Neural progenitor cell (in vitro differentiated cells): ENCODE measurements around the gene CRISPLD2. TPM values are rescaled to one million over a fixed set of nuclear protein-coding genes. Genes with fewer than 3 reads are reported as not detected.

Experiments
- DNase-seq: peaks from one replicate; pipeline ENCODE4 v3.0.0-alpha.2; 2016; ENCODE audit warnings: low spot score
- H2AFZ ChIP-seq: fragments of 200-600 bp; sonication (generic); replicated peaks from 2 replicates; pipeline ENCODE4 v1.6.1; 2016; ENCODE audit warnings: antibody characterized with exemption
- H3F3A ChIP-seq: fragments of 200-600 bp; sonication (generic); 2 replicates; pipeline ENCODE4 v1.6.1; 2016; ENCODE audit warnings: antibody characterized with exemption, low read depth
- H3K27ac ChIP-seq: fragments of 200-600 bp; sonication (generic); 2 replicates; pipeline ENCODE4 v1.5.1; 2016; ENCODE audit warnings: mild to moderate bottlenecking
- H3K27me3 ChIP-seq: fragments of 200-600 bp; sonication (generic); 2 replicates; pipeline ENCODE4 v1.6.1; 2016; ENCODE audit warnings: mild to moderate bottlenecking, moderate library complexity
- H3K36me3 ChIP-seq: fragments of 200-600 bp; sonication (generic); 2 replicates; pipeline ENCODE4 v1.5.1; 2016
- H3K4me1 ChIP-seq: fragments of 200-600 bp; sonication (generic); 2 replicates; pipeline ENCODE4 v1.6.1; 2016; ENCODE audit warnings: mixed run types
- H3K4me2 ChIP-seq: fragments of 200-600 bp; sonication (generic); 2 replicates; pipeline ENCODE4 v1.6.1; 2016
- H3K4me3 ChIP-seq: fragments of 200-600 bp; sonication (generic); 2 replicates; pipeline ENCODE4 v1.5.1; 2016
- H3K79me2 ChIP-seq: fragments of 200-600 bp; sonication (generic); 2 replicates; pipeline ENCODE4 v1.6.1; 2016; ENCODE audit warnings: low read depth
- H3K9ac ChIP-seq: fragments of 200-600 bp; sonication (generic); 2 replicates; pipeline ENCODE4 v1.6.1; 2016
- H3K9me3 ChIP-seq: fragments of 200-600 bp; sonication (generic); 2 replicates; pipeline ENCODE4 v1.5.1; 2016; ENCODE audit warnings: low read depth
- H4K20me1 ChIP-seq: fragments of 200-600 bp; sonication (generic); 2 replicates; pipeline ENCODE4 v1.6.1; 2016; ENCODE audit warnings: low read depth
- H3K27ac Mint-ChIP-seq: 3 replicates; pipeline ENCODE4 v1.8.0; 2021; ENCODE audit warnings: mixed read lengths
- H3K27me3 Mint-ChIP-seq: 2 replicates; pipeline ENCODE4 v1.8.0; 2022; ENCODE audit warnings: low read depth, mild to moderate bottlenecking, inconsistent platforms, moderate library complexity, mixed read lengths; ENCODE audit not compliant: insufficient read depth
- H3K36me3 Mint-ChIP-seq: 3 replicates; pipeline ENCODE4 v1.8.0; 2021; ENCODE audit warnings: mixed read lengths
- H3K4me1 Mint-ChIP-seq: 3 replicates; pipeline ENCODE4 v1.8.0; 2021; ENCODE audit warnings: mixed read lengths
- H3K4me3 Mint-ChIP-seq: 3 replicates; pipeline ENCODE4 v1.8.0; 2021; ENCODE audit warnings: mild to moderate bottlenecking, moderate library complexity, mixed read lengths
- H3K9me3 Mint-ChIP-seq: 3 replicates; pipeline ENCODE4 v1.8.0; 2020; ENCODE audit warnings: mixed read lengths
- CTCF ChIP-seq: fragments of 200-600 bp; sonication (generic); IDR thresholded peaks from 2 replicates; pipeline ENCODE4 v1.5.1; 2017; ENCODE audit warnings: antibody characterized with exemption, mild to moderate bottlenecking
- EZH2 ChIP-seq: fragments of 200-600 bp; sonication (generic); IDR thresholded peaks from 2 replicates; pipeline ENCODE4 v1.6.1; 2017; ENCODE audit warnings: antibody characterized with exemption, mild to moderate bottlenecking, moderate library complexity
- EZH2phosphoT487 ChIP-seq: fragments of 200-600 bp; sonication (generic); IDR thresholded peaks from 2 replicates; pipeline ENCODE4 v1.6.1; 2017; ENCODE audit warnings: antibody characterized with exemption
- total RNA-seq: library from RNA; depleted of rRNA; stranded (reverse); fragments of >200 nt; gene quantifications from 2 replicates; pipeline ENCODE4 v1.2.3, GENCODE V29; 2015; ENCODE audit warnings: low replicate concordance

The CRISPLD2 gene
- total RNA-seq, 1 donor from 2014 or later = 0.11 TPM

DNA sequence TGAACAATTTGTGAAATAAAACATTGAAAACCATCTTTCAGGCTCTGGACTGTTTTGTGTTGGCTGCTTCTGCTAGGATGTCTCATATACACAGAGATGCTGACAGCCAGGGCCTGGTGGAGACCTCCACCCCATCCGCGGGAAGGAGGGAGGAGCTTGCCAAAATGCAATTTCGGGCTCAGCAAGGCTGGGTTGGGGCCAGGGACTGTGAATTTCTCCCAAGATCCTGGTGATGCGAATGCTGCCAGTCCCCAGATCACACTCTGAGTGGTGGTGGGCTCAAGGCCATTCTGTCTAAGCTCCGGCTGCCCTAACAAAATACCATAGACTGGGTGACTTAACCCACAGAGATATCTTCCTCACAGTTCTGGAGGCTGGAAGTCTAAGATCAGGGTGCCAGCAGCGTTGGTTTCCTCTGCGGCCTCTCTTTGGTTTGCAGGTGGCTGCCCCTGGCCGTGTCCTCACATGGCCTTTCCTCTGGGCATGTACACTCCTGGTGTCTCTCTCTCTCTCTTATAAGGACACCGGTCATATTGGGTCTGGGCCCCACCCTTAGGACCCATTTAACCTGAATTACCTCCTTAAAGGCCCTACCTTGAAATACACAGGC lies 89.8 kb downstream of the CRISPLD2 start:
- TF ChIP-seq EZH2 = no peak
- no peak for TF ChIP-seq CTCF
- no peak for TF ChIP-seq EZH2phosphoT487
- no peaks in the 10 kb centered on the region for H4K20me1 ChIP-seq
- H3K4me1 ChIP-seq = no peaks in the 10 kb centered on the region
- Mint-ChIP-seq H3K27ac (no peak overlapping the region), H3K27me3 (peaks cover 4% of the 10 kb centered on the region), H3K4me3 (no peak overlapping the region), H3K9me3 (no peaks in the 10 kb centered on the region), H3K4me1 (no peaks in the 10 kb centered on the region), H3K36me3 (no peaks in the 10 kb centered on the region)
- no peaks in the 10 kb centered on the region for H3K79me2 ChIP-seq
- no peaks in the 10 kb centered on the region for H3F3A ChIP-seq
- no peak overlapping the region for H3K27ac ChIP-seq
- DNase-seq = no peak
- no peak overlapping the region for H3K4me3 ChIP-seq
- H3K36me3 ChIP-seq = no peaks in the 10 kb centered on the region
- no peak overlapping the region for H3K4me2 ChIP-seq
- H2AFZ ChIP-seq = no peak overlapping the region
- H3K9me3 ChIP-seq = no peaks in the 10 kb centered on the region
- H3K27me3 ChIP-seq = no peaks in the 10 kb centered on the region
- H3K9ac ChIP-seq = no peak overlapping the region

- Mint-ChIP-seq H3K4me3 (no peak overlapping the region), H3K27ac (no peak overlapping the region), H3K4me1 (peaks cover 5% of the 10 kb centered on the region), H3K9me3 (no peaks in the 10 kb centered on the region), H3K36me3 (no peaks in the 10 kb centered on the region), H3K27me3 (peaks cover 4% of the 10 kb centered on the region)
- Histone ChIP-seq H3K79me2 (no peaks in the 10 kb centered on the region), H3K4me3 (no peak overlapping the region), H3K27ac (no peak overlapping the region), H2AFZ (no peak overlapping the region), H3K4me2 (no peak overlapping the region), H3K4me1 (no peaks in the 10 kb centered on the region), H4K20me1 (no peaks in the 10 kb centered on the region), H3F3A (no peaks in the 10 kb centered on the region), H3K9ac (no peak overlapping the region), H3K27me3 (no peaks in the 10 kb centered on the region), H3K9me3 (no peaks in the 10 kb centered on the region), H3K36me3 (no peaks in the 10 kb centered on the region)
- DNase-seq = no peak
- TF ChIP-seq CTCF = no peak
- no peak for TF ChIP-seq EZH2
- no peak for TF ChIP-seq EZH2phosphoT487
Measured at GRCh38 chr16:84911486-84912216, 91.9 kb downstream of the CRISPLD2 start.

- H3K4me3 ChIP-seq = no peak overlapping the region
- H3K4me1 ChIP-seq = no peaks in the 10 kb centered on the region
- H3K79me2 ChIP-seq = no peaks in the 10 kb centered on the region
- H3F3A ChIP-seq = no peaks in the 10 kb centered on the region
- Mint-ChIP-seq H3K9me3 (no peaks in the 10 kb centered on the region), H3K36me3 (no peaks in the 10 kb centered on the region), H3K27ac (no peak overlapping the region), H3K4me3 (no peak overlapping the region), H3K27me3 (peaks cover 10% of the 10 kb centered on the region), H3K4me1 (peaks cover 14% of the 10 kb centered on the region)
- H3K4me2 ChIP-seq = no peak overlapping the region
- H3K27me3 ChIP-seq = no peaks in the 10 kb centered on the region
- no peak overlapping the region for H3K9ac ChIP-seq
- TF ChIP-seq EZH2 (no peak), CTCF (no peak), EZH2phosphoT487 (no peak)
- no peak overlapping the region for H3K27ac ChIP-seq
- no peak for DNase-seq
- H3K36me3 ChIP-seq = no peaks in the 10 kb centered on the region
- H4K20me1 ChIP-seq = no peaks in the 10 kb centered on the region
- H2AFZ ChIP-seq = no peak overlapping the region
- no peaks in the 10 kb centered on the region for H3K9me3 ChIP-seq
Measured at GRCh38 chr16:84913315-84913714, 93.5 kb downstream of the CRISPLD2 start.
